Measurements from ENCODE around the gene IZUMO4. TPM values are rescaled to one million over a fixed set of nuclear protein-coding genes. Genes with fewer than 3 reads are reported as not detected.
A peak's percentile ranks its signal among the peaks of the same experiment; 100 is the strongest.
"Not testable (repeated sequence)": the region's sequence is repeated elsewhere in the genome, so short reads cannot be mapped to it uniquely, and the experiment has no call there.

The IZUMO4 gene
- total RNA-seq, 1 donor from 2014 or later = 2.8 TPM

DNA sequence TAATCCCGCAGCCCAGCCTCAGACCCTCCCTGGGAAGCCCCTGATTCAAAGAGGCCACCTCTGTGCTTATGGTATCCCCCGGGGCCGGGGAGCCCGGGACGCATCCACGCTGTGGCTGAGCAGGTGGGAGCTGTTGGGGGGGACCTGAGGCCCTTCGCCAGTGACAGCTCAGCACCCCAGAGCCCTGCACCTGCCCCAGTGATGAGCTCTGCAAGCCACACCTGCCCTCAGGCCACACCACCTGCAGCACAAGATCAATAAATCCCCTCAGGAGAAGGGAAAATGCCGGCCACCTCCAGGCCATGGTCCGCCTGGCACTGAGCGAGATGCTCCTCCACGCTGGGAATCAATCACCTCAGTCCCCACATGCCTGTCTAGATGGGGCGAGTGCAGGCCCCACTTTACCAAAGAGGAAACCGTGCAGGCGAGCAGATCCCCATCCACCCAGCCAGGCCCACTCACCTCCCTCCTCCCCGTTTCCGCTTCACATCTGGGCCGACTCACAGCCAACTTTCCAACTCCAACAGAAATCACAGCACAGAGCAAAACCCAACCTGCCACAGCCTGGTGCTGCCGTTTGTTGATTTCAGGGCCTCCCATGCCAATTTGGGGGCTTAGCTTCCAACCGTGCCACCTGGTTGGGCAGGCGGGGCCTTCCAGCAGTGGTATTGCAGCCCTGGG lies 13.4 kb upstream of the IZUMO4 start:
- Histone ChIP-seq H3K4me1 (peaks cover 34% of the 10 kb centered on the region), H3K4me3 (peak overlapping the region; percentile 3), H3K36me3 (peaks cover 48% of the 10 kb centered on the region), H3K27me3 (ENCODE audit: low read depth) (no peaks in the 10 kb centered on the region), H3K27ac (replicated peaks) (peak overlapping the region; percentile 57), H3K9me3 (replicated peaks) (no peaks in the 10 kb centered on the region)
- TF ChIP-seq, protein P1, sequence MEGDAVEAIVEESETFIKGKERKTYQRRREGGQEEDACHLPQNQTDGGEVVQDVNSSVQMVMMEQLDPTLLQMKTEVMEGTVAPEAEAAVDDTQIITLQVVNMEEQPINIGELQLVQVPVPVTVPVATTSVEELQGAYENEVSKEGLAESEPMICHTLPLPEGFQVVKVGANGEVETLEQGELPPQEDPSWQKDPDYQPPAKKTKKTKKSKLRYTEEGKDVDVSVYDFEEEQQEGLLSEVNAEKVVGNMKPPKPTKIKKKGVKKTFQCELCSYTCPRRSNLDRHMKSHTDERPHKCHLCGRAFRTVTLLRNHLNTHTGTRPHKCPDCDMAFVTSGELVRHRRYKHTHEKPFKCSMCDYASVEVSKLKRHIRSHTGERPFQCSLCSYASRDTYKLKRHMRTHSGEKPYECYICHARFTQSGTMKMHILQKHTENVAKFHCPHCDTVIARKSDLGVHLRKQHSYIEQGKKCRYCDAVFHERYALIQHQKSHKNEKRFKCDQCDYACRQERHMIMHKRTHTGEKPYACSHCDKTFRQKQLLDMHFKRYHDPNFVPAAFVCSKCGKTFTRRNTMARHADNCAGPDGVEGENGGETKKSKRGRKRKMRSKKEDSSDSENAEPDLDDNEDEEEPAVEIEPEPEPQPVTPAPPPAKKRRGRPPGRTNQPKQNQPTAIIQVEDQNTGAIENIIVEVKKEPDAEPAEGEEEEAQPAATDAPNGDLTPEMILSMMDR (IDR thresholded peaks at IDR 0.05; ENCODE audit: borderline replicate concordance) = no peak
- intact Hi-C loops (cut with micrococcal nuclease) = no loop called here
- no peak for DNase-seq

DNA sequence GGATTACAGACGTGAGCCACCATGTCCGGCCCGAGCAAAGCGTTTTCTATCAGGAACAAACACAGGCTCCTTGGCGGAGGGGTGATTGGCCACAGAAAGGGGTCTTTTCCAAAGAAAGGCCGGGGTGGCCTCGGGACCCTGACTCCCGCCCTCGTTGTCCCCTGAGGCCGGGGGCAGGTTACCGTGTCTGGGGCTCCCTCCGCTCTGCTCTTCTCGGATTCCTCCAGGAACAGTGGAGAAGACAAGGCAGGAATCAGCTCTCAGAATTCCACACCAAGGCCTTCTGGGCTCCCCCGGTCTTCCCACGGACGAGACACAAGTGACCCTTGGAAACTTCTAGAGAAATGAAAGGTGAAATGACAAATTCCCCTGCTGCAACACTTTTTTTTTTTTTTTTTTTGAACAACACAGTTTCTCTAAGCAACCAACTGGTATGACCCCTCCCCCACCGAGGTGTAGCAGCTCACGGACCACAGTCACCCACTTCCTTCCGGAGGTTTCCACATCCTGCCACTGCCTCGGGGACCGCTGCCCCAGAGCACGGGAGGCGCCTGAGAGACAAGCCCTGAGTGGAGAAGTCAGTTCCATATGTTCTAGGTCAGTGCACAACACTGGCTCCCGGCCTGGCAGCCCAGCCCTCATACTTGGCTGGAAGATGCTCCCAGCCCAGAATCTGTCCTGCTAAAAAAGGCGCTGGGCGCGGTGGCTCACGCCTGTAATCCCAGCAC lies 11.6 kb upstream of the IZUMO4 start:
- DNase-seq = peak; percentile 64
- H3K4me1 ChIP-seq = peaks cover 46% of the 10 kb centered on the region
- no peak overlapping the region for H3K4me3 ChIP-seq
- TF ChIP-seq, protein P1 (IDR thresholded peaks at IDR 0.05; ENCODE audit: borderline replicate concordance) = no peak
- no peaks in the 10 kb centered on the region for H3K27me3 ChIP-seq (ENCODE audit: low read depth)
- intact Hi-C loops (cut with micrococcal nuclease) = no loop called here
- peaks cover 30% of the 10 kb centered on the region for H3K36me3 ChIP-seq
- H3K27ac ChIP-seq (replicated peaks) = peak overlapping the region; percentile 57
- no peaks in the 10 kb centered on the region for H3K9me3 ChIP-seq (replicated peaks)

DNA sequence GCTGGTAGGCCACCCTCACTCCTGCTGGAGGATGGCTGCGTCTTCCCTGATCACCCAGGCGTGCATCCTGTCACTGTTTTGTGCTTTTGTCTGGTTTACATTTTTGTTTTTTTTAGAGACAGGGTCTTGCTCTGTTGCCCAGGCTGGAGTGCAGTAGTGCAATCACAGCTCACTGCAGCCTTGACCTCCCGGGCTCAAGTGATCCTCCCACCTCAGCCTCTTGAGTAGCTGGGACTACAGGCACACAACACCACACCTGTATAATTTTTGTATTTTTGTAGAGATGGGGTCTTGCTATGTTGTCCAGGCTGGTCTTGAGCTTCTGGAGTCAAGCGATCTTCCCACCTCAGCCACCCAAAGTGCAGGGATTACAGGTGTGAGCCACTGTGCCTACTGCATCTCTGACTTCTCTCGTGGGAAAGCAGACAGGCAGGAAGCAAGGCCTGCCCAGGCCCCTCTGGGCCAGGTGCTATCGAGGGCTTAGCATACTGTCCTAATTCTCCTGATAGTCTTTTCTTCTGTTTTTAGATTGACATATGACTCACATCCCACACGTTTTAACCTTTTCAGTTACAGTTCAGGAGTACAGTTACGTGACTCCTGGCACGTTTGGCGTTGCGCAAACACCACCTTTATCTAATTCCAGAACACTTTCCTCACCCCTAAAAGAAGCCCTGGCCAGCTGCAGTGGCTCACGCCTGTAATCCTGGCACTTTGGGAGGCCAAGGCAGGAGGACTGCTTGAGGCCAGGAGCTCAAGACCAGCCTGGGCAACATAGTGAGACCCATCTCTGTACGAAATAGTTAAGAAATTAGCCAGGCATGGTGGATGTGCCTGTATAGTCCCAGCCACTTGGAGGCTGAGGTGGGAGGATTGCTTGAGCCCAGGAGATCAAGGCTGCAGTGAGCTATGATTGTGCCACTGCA lies 9.8 kb upstream of the IZUMO4 start:
- H3K27me3 ChIP-seq (ENCODE audit: low read depth); DNase-seq; H3K9me3 ChIP-seq (replicated peaks); intact Hi-C loops (cut with micrococcal nuclease); H3K4me3 ChIP-seq: not testable (repeated sequence)
- H3K4me1 ChIP-seq = peaks cover 61% of the 10 kb centered on the region
- peaks cover 13% of the 10 kb centered on the region for H3K36me3 ChIP-seq
- H3K27ac ChIP-seq (replicated peaks) = peak overlapping the region; percentile 9

DNA sequence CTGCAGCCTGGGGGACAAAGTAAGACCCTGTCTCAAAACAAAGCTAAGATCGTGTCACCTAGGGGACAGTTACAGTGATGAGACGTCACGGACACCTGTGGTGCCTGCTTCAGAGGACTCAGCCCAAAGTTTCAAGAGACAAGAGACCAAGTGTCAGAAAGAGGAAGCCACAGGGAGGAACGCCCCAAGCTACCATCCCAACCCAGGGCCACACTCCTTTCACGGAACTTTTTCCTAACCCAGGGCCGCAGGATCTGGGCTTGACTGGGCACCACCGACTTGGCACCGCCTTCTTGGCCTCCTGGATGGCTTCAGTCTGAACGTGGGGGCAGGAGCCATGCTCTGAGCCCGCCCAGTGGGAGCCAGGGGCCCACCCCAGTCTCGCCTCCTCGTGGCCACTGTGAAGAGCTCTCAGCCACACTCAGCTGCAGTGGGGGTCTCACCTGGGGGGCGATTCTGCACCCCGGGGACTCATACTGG lies 9.1 kb upstream of the IZUMO4 start:
- H3K36me3 ChIP-seq = peaks cover 13% of the 10 kb centered on the region
- peak overlapping the region; percentile 9 for H3K27ac ChIP-seq (replicated peaks)
- H3K27me3 ChIP-seq (ENCODE audit: low read depth) = no peaks in the 10 kb centered on the region
- DNase-seq = no peak
- TF ChIP-seq, protein P1 (IDR thresholded peaks at IDR 0.05; ENCODE audit: borderline replicate concordance) = no peak
- H3K4me3 ChIP-seq = no peak overlapping the region
- H3K9me3 ChIP-seq (replicated peaks) = no peaks in the 10 kb centered on the region
- intact Hi-C loops (cut with micrococcal nuclease) = no loop called here
- peaks cover 63% of the 10 kb centered on the region for H3K4me1 ChIP-seq

DNA sequence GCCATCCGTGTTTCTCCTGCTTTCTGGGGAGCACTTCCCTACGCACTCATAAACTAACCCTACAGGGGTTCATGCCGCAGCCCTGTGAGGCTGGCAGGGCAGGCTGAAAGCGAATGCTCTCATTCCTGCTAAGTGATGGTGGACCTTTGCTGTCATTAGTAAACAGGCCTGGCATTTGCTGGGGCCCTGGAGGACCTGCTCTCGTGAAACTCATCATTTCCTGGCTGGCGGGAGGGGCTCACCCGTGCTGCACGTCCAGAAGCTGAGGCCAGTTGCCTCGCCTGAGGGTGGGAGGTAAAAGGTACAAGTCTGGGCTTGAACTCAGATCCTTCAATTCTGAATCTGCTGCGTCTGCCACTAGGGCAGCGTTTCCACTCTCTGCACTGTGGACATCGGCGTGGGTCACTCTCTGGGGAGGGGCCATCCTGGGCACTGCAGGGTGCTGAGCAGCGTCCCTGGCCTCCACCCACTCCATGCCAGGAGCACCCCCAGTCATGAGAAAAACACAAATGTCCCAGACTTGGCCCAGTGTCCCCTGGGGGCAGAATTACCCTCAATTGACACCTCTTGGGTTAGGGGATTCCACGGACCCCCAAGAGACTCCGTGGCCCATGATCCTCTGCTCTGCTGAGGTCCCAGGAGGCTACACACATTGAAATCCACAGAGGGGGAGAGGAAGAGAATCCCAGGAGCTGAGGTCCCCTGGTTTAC lies 7.6 kb upstream of the IZUMO4 start:
- H3K4me1 ChIP-seq = peaks cover 65% of the 10 kb centered on the region

More for the DNA sequence above, 7.6 kb upstream of the IZUMO4 start:
- Histone ChIP-seq H3K27me3 (ENCODE audit: low read depth) (no peaks in the 10 kb centered on the region), H3K36me3 (peaks cover 8% of the 10 kb centered on the region), H3K27ac (replicated peaks) (peak overlapping the region; percentile 71), H3K9me3 (replicated peaks) (no peaks in the 10 kb centered on the region), H3K4me3 (no peak overlapping the region)
- no peak for DNase-seq
- TF ChIP-seq, protein P1 (IDR thresholded peaks at IDR 0.05; ENCODE audit: borderline replicate concordance) = no peak
- intact Hi-C loops (cut with micrococcal nuclease) = no loop called here

Data from left ventricle myocardium inferior (tissue), 1 donor.